Upper lobe of left lung (tissue), 4 donors: ENCODE measurements around the gene KCNK4.
"Not testable (repeated sequence)": the region's sequence is repeated elsewhere in the genome, so short reads cannot be mapped to it uniquely, and the experiment has no call there.

Experiments used
- EP300 ChIP-seq, 4 donors: sonication (generic); formaldehyde crosslinking; IDR thresholded peaks; one replicate each; pipeline ENCODE4 v1.5.1; 2017; ENCODE audit warnings: antibody characterized with exemption in 4 of 4, control low read depth in 2 of 4
- POLR2A ChIP-seq, 4 donors: fragments of 450-650 bp; IDR thresholded peaks; one replicate each; pipeline ENCODE4 v1.5.1; 2016 to 2017; ENCODE audit warnings: antibody characterized with exemption in 4 of 4, mild to moderate bottlenecking in 2 of 4
- TF ChIP-seq, protein P1 (sequence below), 6 experiments: fragments of 450-650 bp in 4 of 6; fragments of 200-600 bp in 2 of 6; sonication (generic) in 2 of 6; IDR thresholded peaks; one replicate each; pipeline ENCODE4 v1.5.1; 2016 to 2019; ENCODE audit warnings: antibody characterized with exemption in 6 of 6

DNA sequence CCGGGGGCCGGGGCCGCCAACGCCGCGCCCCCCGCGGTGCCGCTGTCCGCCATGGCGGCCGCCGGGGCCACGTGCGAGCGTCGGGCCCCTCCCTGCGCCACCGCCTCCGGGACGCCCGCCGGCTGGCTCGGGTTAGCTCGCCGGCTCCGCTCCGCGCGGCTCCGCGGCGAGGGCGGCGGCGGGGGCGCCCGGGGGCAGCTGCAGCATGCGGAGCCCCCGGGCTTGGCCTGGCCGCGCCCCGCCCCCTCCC is 44.6 kb upstream of the KCNK4 start:
- TF ChIP-seq EP300, POLR2A (IDR thresholded peaks at IDR 0.05): not testable (repeated sequence)
- TF ChIP-seq, protein P1, sequence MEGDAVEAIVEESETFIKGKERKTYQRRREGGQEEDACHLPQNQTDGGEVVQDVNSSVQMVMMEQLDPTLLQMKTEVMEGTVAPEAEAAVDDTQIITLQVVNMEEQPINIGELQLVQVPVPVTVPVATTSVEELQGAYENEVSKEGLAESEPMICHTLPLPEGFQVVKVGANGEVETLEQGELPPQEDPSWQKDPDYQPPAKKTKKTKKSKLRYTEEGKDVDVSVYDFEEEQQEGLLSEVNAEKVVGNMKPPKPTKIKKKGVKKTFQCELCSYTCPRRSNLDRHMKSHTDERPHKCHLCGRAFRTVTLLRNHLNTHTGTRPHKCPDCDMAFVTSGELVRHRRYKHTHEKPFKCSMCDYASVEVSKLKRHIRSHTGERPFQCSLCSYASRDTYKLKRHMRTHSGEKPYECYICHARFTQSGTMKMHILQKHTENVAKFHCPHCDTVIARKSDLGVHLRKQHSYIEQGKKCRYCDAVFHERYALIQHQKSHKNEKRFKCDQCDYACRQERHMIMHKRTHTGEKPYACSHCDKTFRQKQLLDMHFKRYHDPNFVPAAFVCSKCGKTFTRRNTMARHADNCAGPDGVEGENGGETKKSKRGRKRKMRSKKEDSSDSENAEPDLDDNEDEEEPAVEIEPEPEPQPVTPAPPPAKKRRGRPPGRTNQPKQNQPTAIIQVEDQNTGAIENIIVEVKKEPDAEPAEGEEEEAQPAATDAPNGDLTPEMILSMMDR (IDR thresholded peaks at IDR 0.05): peak in 1 of 6 experiments; percentile 16
